ENCODE measurements around the gene PIP5K1C. TPM values are rescaled to one million over a fixed set of nuclear protein-coding genes. Genes with fewer than 3 reads are reported as not detected.

The PIP5K1C gene
- total RNA-seq, 1 donor from 2014 or later: 75.7 TPM

DNA sequence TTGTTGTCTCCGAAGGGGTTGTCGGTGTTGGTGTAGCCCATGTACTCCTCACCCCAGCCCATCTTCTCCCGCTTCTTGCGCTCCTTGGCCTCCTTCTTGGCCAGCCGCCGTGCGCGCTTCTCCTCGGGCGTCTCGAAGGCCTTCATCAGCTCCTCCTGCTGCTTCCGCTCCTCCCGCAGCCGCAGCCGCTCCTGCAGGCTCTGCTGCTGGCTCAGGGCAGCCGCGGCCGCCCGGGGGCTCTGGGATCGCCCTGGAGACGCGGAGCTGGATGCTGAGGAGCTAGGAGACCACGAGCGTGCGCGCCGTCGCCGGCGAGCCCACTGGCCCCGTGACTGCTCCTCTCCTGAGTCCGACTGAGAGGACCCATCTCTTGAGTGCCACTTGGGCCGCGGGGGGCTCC is 76.6 kb downstream of the PIP5K1C start:
- Mint-ChIP-seq H3K4me1 (ENCODE audit: unreplicated experiment) (peaks cover 27% of the 10 kb centered on the region), H3K27me3 (ENCODE audit: unreplicated experiment) (no peaks in the 10 kb centered on the region), H3K4me3 (ENCODE audit: unreplicated experiment) (peak overlapping the region; percentile 98), H3K27ac (ENCODE audit: unreplicated experiment) (no peak overlapping the region), H3K36me3 (ENCODE audit: unreplicated experiment) (peaks cover 1% of the 10 kb centered on the region), H3K9me3 (ENCODE audit: unreplicated experiment) (no peaks in the 10 kb centered on the region)
- no peak for DNase-seq (ENCODE audit: extremely low spot score, unreplicated experiment)
- TF ChIP-seq, protein P1, sequence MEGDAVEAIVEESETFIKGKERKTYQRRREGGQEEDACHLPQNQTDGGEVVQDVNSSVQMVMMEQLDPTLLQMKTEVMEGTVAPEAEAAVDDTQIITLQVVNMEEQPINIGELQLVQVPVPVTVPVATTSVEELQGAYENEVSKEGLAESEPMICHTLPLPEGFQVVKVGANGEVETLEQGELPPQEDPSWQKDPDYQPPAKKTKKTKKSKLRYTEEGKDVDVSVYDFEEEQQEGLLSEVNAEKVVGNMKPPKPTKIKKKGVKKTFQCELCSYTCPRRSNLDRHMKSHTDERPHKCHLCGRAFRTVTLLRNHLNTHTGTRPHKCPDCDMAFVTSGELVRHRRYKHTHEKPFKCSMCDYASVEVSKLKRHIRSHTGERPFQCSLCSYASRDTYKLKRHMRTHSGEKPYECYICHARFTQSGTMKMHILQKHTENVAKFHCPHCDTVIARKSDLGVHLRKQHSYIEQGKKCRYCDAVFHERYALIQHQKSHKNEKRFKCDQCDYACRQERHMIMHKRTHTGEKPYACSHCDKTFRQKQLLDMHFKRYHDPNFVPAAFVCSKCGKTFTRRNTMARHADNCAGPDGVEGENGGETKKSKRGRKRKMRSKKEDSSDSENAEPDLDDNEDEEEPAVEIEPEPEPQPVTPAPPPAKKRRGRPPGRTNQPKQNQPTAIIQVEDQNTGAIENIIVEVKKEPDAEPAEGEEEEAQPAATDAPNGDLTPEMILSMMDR (IDR thresholded peaks at IDR 0.05): no peak

DNA sequence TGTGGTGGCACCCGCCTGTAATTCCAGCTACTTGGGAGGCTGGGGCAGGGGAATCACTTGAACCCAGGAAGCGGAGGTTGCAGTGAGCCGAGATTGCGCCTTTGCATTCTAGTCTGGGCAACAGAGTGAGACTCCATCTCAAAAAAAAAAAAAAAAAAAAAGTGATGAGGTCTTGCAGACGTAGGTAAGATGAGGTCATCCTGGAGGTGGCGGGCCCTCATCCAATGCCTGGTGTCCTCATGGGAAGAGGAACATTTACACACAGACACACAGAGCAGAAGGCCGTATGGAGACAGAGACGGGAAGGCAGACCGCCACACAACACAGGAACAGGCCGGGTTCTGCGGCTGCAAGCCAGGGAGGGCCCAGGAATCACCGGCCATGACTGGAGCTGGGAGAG is 78.0 kb downstream of the PIP5K1C start:
- no peak for DNase-seq (ENCODE audit: extremely low spot score, unreplicated experiment)
- H3K27ac Mint-ChIP-seq (ENCODE audit: unreplicated experiment): no peak overlapping the region
- peaks cover 26% of the 10 kb centered on the region for H3K4me1 Mint-ChIP-seq (ENCODE audit: unreplicated experiment)
- no peak overlapping the region for H3K4me3 Mint-ChIP-seq (ENCODE audit: unreplicated experiment)
- peaks cover 1% of the 10 kb centered on the region for H3K36me3 Mint-ChIP-seq (ENCODE audit: unreplicated experiment)
- H3K9me3 Mint-ChIP-seq (ENCODE audit: unreplicated experiment): no peaks in the 10 kb centered on the region
- H3K27me3 Mint-ChIP-seq (ENCODE audit: unreplicated experiment): no peaks in the 10 kb centered on the region
- TF ChIP-seq, protein P1 (IDR thresholded peaks at IDR 0.05): no peak

DNA sequence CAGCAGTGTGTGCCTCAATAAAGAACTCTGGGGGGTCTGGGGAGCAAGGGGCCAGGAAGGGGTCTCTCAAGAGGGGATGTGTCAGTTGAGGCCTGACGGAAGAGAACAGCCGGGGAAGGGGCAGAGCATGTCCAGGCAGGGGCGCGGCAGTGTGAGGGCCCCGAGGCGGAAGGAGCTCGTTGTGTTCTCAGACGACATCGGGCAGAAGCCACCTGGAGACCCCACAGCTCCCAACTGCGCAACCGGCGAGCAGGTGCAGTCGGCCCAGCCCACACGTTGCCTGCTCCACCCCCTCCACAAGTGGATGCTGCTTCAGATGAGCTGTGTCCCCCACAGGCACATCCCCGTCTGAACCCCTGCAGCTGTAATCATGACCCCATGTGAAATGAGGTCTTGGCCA is 78.6 kb downstream of the PIP5K1C start:
- no peak overlapping the region for H3K4me3 Mint-ChIP-seq (ENCODE audit: unreplicated experiment)
- H3K27ac Mint-ChIP-seq (ENCODE audit: unreplicated experiment): no peak overlapping the region
- DNase-seq (ENCODE audit: extremely low spot score, unreplicated experiment): no peak
- H3K27me3 Mint-ChIP-seq (ENCODE audit: unreplicated experiment): no peaks in the 10 kb centered on the region
- H3K9me3 Mint-ChIP-seq (ENCODE audit: unreplicated experiment): no peaks in the 10 kb centered on the region
- H3K36me3 Mint-ChIP-seq (ENCODE audit: unreplicated experiment): peaks cover 1% of the 10 kb centered on the region
- TF ChIP-seq, protein P1 (IDR thresholded peaks at IDR 0.05): no peak
- H3K4me1 Mint-ChIP-seq (ENCODE audit: unreplicated experiment): peaks cover 23% of the 10 kb centered on the region

DNA sequence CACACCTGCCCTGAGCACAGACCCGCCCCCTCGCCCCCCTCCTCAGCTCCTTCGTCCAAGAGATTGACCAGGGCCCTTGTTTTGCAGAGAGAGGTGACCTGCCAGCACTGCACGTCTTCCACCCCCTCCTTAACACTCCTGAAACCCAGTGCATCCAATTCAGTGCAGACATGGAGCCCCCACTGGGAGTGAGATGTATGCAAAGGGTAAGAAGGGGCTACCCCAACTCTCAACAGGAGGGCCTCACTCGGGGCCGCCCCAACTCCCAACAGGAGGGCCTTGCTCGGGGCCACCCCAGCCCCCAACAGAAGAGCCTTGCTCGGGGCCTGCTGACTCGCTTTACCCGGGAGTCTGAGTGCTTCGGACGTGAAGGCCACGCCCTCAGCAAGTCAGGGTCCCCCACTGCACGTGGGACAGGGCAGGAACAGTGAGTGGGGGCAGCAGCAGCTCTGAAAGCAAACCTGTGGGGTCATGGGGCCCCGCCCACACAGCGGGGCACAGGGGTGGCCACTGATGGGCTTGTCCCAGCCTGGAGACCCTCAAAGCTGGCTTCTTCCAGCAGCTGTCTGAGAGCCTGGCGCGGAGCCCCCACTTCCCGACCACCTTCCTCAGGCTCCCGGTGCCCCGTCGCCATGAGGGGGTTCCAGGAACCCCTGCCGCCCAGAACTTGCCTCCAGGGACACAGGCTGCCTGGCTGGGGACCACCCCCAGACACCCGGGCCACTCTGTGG is 79.3 kb downstream of the PIP5K1C start:
- no peak for DNase-seq (ENCODE audit: extremely low spot score, unreplicated experiment)
- Mint-ChIP-seq H3K9me3 (ENCODE audit: unreplicated experiment) (no peaks in the 10 kb centered on the region), H3K27me3 (ENCODE audit: unreplicated experiment) (no peaks in the 10 kb centered on the region), H3K4me1 (ENCODE audit: unreplicated experiment) (peaks cover 18% of the 10 kb centered on the region), H3K4me3 (ENCODE audit: unreplicated experiment) (no peak overlapping the region), H3K36me3 (ENCODE audit: unreplicated experiment) (peaks cover 1% of the 10 kb centered on the region), H3K27ac (ENCODE audit: unreplicated experiment) (no peak overlapping the region)
- TF ChIP-seq, protein P1 (IDR thresholded peaks at IDR 0.05): no peak

DNA sequence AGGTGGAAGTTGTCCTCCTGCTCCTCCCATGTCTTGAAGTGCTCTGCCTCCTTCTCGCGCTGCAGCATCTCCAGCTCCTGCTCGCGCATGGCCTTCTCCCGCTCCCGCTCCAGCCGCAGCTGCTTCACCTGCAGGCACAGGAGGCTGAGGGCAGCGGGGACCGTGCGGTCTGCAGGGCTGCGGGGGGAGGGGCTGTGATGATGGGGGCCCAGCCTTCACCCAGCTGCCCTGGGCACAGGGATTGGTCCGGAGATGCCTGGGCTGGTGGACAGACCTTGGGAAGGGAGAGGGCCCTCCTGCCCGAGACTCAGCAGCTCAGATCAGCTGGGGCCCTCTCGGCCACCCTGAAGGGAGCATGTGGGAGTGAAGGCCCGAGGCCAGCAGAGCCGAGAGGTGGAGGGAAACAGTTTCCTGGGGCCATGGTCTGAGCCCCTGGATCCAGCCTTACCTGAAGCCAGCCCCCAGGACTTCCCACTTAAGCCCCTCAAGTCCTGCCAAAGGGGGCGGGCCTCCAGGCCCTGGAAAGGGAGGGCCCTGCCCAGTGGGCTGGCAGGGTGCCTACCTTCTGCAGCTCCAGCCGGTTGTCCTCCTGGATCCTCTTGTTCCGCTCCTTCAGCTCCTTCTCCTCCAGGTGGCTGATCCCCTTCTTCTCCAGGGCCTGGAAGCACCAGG is 80.0 kb downstream of the PIP5K1C start:
- Mint-ChIP-seq H3K4me1 (ENCODE audit: unreplicated experiment) (peaks cover 13% of the 10 kb centered on the region), H3K4me3 (ENCODE audit: unreplicated experiment) (no peak overlapping the region), H3K9me3 (ENCODE audit: unreplicated experiment) (no peaks in the 10 kb centered on the region), H3K36me3 (ENCODE audit: unreplicated experiment) (peaks cover 1% of the 10 kb centered on the region), H3K27me3 (ENCODE audit: unreplicated experiment) (no peaks in the 10 kb centered on the region), H3K27ac (ENCODE audit: unreplicated experiment) (no peak overlapping the region)
- TF ChIP-seq, protein P1 (IDR thresholded peaks at IDR 0.05): no peak
- DNase-seq (ENCODE audit: extremely low spot score, unreplicated experiment): no peak
